ENCODE data around the gene SC5D.

SC5D gene

GRCh38 chr11:121244884-121245283 lies 47.7 kb upstream of the SC5D start (continued):
- 0 out of 2 replicates have a peak, but pooled peaks have one; percentile 23 for TF ChIP-seq ZNF660 (tag by site-specific recombination; IDR thresholded peaks at IDR 0.05)

- Histone ChIP-seq H3K27ac (ENCODE audit: extremely low read depth, low read depth, low read length) (no peak overlapping the region), H3K4me3 (ENCODE audit: low read depth, low read length) (no peak overlapping the region), H3K9me3 (ENCODE audit: control insufficient read depth, insufficient read depth, low read depth, low read length) (no peaks in the 10 kb centered on the region), H3K4me1 (ENCODE audit: control insufficient read depth, insufficient read depth, low read length) (no peaks in the 10 kb centered on the region), H3K36me3 (ENCODE audit: control insufficient read depth in 2 of 2, insufficient read depth in 1 of 2, low read length in 2 of 2) (no peaks in the 10 kb centered on the region)
- POLR2A ChIA-PET = interaction anchor here (2.1 kb wide), 1 partner anchor 46 kb away, joined by 7 read pairs; the partner anchor contains the start of gene SC5D
- CTCF ChIA-PET = interaction anchor here (0.7 to 0.8 kb wide), 3 partner anchors 9 to 625 kb away, joined by 3 to 4 read pairs (median 4); no protein-coding TSS in a partner anchor
- TF ChIP-seq ZNF623 (tag by site-specific recombination; IDR thresholded peaks at IDR 0.05) (no peak), ZNF202 (tag by site-specific recombination; IDR thresholded peaks at IDR 0.05; ENCODE audit: borderline replicate concordance) (no peak), ZNF423 (tag by site-specific recombination; IDR thresholded peaks at IDR 0.05) (no peak), FEZF1 (tag by site-specific recombination; IDR thresholded peaks at IDR 0.05) (no peak), PRDM10 (tag by site-specific recombination; IDR thresholded peaks at IDR 0.05) (no peak), KLF7 (tag by site-specific recombination; IDR thresholded peaks at IDR 0.05; ENCODE audit: borderline replicate concordance) (no peak), OVOL3 (tag by site-specific recombination; IDR thresholded peaks at IDR 0.05) (no peak), ZNF37A (tag by site-specific recombination; IDR thresholded peaks at IDR 0.05) (no peak), ZNF26 (tag by site-specific recombination; IDR thresholded peaks at IDR 0.05) (no peak)
- TF ChIP-seq, protein P1, sequence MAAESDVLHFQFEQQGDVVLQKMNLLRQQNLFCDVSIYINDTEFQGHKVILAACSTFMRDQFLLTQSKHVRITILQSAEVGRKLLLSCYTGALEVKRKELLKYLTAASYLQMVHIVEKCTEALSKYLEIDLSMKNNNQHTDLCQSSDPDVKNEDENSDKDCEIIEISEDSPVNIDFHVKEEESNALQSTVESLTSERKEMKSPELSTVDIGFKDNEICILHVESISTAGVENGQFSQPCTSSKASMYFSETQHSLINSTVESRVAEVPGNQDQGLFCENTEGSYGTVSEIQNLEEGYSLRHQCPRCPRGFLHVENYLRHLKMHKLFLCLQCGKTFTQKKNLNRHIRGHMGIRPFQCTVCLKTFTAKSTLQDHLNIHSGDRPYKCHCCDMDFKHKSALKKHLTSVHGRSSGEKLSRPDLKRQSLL (tag by site-specific recombination; IDR thresholded peaks at IDR 0.05) = no peak
These were observed 46.4 kb upstream of the SC5D start for GRCh38 chr11:121246021-121246768.

DNA sequence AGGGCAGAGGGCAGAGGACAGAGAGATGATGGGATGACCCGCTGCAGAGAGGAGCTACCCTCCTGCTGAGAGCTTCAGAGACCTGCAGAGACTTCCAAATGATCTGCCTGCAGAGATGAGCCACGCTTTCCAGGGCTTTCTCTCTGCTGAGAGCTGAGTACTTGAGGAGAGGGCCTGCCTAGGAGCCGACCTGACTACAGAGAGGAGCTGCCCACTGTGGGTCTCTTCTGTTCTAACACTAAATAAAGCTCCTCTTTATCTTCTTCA lies 45.9 kb upstream of the SC5D start:
- Histone ChIP-seq H3K9me3 (ENCODE audit: control insufficient read depth, insufficient read depth, low read depth, low read length) (no peaks in the 10 kb centered on the region), H3K36me3 (ENCODE audit: control insufficient read depth in 2 of 2, insufficient read depth in 1 of 2, low read length in 2 of 2) (no peaks in the 10 kb centered on the region), H3K4me3 (ENCODE audit: low read depth, low read length) (no peak overlapping the region), H3K4me1 (ENCODE audit: control insufficient read depth, insufficient read depth, low read length) (no peaks in the 10 kb centered on the region), H3K27ac (ENCODE audit: extremely low read depth, low read depth, low read length) (no peak overlapping the region)
- ChIA-PET POLR2A (interaction anchor here (2.1 kb wide), 1 partner anchor 46 kb away, joined by 7 read pairs; the partner anchor contains the start of gene SC5D), CTCF (interaction anchor here (0.8 kb wide), 1 partner anchor 9 kb away, joined by 4 read pairs; no protein-coding TSS in a partner anchor)
- TF ChIP-seq, protein P2, sequence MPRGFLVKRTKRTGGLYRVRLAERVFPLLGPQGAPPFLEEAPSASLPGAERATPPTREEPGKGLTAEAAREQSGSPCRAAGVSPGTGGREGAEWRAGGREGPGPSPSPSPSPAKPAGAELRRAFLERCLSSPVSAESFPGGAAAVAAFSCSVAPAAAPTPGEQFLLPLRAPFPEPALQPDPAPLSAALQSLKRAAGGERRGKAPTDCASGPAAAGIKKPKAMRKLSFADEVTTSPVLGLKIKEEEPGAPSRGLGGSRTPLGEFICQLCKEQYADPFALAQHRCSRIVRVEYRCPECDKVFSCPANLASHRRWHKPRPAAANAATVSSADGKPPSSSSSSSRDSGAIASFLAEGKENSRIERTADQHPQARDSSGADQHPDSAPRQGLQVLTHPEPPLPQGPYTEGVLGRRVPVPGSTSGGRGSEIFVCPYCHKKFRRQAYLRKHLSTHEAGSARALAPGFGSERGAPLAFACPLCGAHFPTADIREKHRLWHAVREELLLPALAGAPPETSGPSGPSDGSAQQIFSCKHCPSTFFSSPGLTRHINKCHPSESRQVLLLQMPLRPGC (tag by site-specific recombination; IDR thresholded peaks at IDR 0.05) = no peak
- peak; percentile 11 for TF ChIP-seq SETDB1 (IDR thresholded peaks at IDR 0.05; ENCODE audit: insufficient read length, low read length)
